K562 (cell line): Measurements from ENCODE around the gene HDAC10. TPM values are rescaled to one million over a fixed set of nuclear protein-coding genes. Genes with fewer than 3 reads are reported as not detected.

Source experiments
- ATF7 ChIP-seq: fragments of 450-650 bp; IDR thresholded peaks from 2 replicates; pipeline ENCODE4 v1.7.1; 2014; ENCODE audit warnings: mild to moderate bottlenecking, moderate library complexity
- CHD4 ChIP-seq: fragments of 200-600 bp; sonication (generic); IDR thresholded peaks from 3 replicates; pipeline ENCODE4 v1.6.1; 2012; ENCODE audit warnings: low read depth, mild to moderate bottlenecking, mixed read lengths, low read length, inconsistent platforms; ENCODE audit not compliant: insufficient read depth, insufficient replicate concordance, poor library complexity, severe bottlenecking
- ELF2 ChIP-seq: fragments of 250-450 bp; sonication (Bioruptor Pico); IDR thresholded peaks from 2 replicates; pipeline ENCODE4 v1.5.0; 2021; ENCODE audit warnings: mild to moderate bottlenecking
- KLF10 ChIP-seq: fragments of 250-450 bp; sonication (Bioruptor Pico); IDR thresholded peaks from 2 replicates; pipeline ENCODE4 v1.6.1; 2021; ENCODE audit warnings: matching md5 sums
- MTA3 ChIP-seq: fragments of 450-650 bp; formaldehyde crosslinking; IDR thresholded peaks from 2 replicates; pipeline ENCODE4 v1.6.1; 2017; ENCODE audit warnings: mild to moderate bottlenecking, borderline replicate concordance
- NFIC ChIP-seq: fragments of 450-650 bp; IDR thresholded peaks from 2 replicates; pipeline ENCODE4 v1.6.1; 2017; ENCODE audit warnings: mild to moderate bottlenecking, inconsistent platforms
- SIX5 ChIP-seq, 2 experiments: IDR thresholded peaks; 2 replicates each; pipeline ENCODE4 v1.6.1; 2011; ENCODE audit warnings: low read length in 2 of 2, borderline replicate concordance in 1 of 2, low read depth in 1 of 2, mild to moderate bottlenecking in 1 of 2, moderate library complexity in 1 of 2; ENCODE audit not compliant: insufficient read depth in 1 of 2
- TCF3 ChIP-seq: sonication (generic); formaldehyde crosslinking; IDR thresholded peaks from 2 replicates; pipeline ENCODE4 v1.4.0; 2020; ENCODE audit warnings: mild to moderate bottlenecking, missing genetic modification reagents
- ZNF57 ChIP-seq: fragments of 450-650 bp; formaldehyde crosslinking; IDR thresholded peaks from 2 replicates; pipeline ENCODE4 v1.4.0; 2020; ENCODE audit warnings: mild to moderate bottlenecking, moderate library complexity
- polyA plus RNA-seq, 8 experiments: library from polyadenylated mRNA; depleted of rRNA in 4 of 8; stranded (reverse) in 5 of 8; unstranded in 3 of 8; fragments of >200 nt; fragmentation: Nextera tagmentation in 2 of 8; fragmentation: Illumina TruSeq in 1 of 8; extraction: Ambion mirVana in 2 of 8; extraction: Trizol in 1 of 8; gene quantifications; 2 replicates each; pipeline versions ENCODE4 v1.2.1 to v1.2.3, GENCODE V29; 2011 to 2014; ENCODE audit warnings: inconsistent platforms in 1 of 8, missing spikeins in 1 of 8
- total RNA-seq, 7 experiments: library from RNA; depleted of rRNA in 6 of 7; stranded (reverse); fragments of >200 nt in 6 of 7; fragmentation: Illumina TruSeq in 2 of 7; extraction: Trizol in 2 of 7; gene quantifications; 2 replicates each; pipeline versions ENCODE4 v1.2.1 to v1.2.3, GENCODE V29; 2011 to 2021; ENCODE audit warnings: low replicate concordance in 1 of 7
- TF ChIP-seq, protein P1 (sequence below): fragments of 450-650 bp; IDR thresholded peaks from 2 replicates; pipeline ENCODE4 v1.6.1; 2016; ENCODE audit warnings: mild to moderate bottlenecking, moderate library complexity
- TF ChIP-seq, protein P2 (sequence below): fragments of 450-650 bp; IDR thresholded peaks from 2 replicates; pipeline ENCODE4 v1.6.1; 2016; ENCODE audit warnings: low read depth, mild to moderate bottlenecking, moderate library complexity
- TF ChIP-seq, protein P3 (sequence below): sonication (generic); formaldehyde crosslinking; IDR thresholded peaks from 2 replicates; pipeline ENCODE4 v1.8.0; 2022; ENCODE audit warnings: mild to moderate bottlenecking, missing genetic modification reagents, borderline replicate concordance

The HDAC10 gene
- total and polyA plus RNA-seq, 9 of the 15 experiments (the other 6 are each of a cell fraction or from before 2014, with no cell fraction given): 0.10 to 44.2 (median 6.5) TPM

DNA sequence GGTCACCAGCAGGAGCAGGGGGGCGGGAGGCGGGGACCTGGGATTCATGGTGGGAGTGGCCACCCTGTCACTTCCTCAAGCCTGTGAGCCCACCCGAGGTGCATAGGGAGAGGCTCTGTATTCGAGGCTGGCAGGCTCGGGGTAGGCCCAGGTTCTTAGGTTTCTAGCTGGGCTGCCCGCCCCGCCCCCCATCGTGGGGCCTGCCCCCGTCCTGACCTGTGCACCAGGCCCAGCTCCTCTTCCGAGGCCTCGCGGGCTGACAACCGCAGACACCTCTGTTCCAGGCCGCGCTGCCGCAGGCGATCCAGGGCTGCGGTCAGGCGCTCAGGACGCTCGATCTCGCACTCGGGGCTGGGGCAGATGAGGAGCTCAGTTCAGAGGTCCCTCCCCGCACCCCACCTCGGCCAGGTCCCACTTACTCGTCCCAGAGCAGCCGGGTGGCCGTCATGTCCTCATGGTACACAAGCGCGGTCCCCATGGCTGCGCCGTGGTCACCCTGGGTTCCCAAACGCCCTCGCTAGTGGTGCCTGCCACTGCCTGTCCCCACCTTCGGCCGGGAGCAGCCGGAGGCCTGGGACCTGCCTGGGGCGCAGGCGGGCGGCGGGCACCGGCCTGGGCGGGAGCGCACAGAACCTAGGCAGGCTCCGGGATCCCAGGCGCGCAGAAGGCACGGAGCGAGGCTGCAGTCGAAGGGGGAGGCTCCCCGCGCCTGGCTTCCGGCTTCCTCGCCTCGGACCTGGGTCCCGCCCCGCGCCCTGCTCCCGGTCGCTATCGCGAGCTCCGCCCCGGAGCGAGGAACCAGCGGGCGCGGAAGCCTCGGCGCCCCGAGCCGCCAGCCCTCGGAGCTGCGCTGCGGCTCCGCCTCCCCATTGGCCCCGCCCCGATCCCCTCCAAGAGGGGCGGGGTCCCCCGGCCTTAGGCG lies at the start of gene HDAC10 (continued):
- TF ChIP-seq, protein P1, sequence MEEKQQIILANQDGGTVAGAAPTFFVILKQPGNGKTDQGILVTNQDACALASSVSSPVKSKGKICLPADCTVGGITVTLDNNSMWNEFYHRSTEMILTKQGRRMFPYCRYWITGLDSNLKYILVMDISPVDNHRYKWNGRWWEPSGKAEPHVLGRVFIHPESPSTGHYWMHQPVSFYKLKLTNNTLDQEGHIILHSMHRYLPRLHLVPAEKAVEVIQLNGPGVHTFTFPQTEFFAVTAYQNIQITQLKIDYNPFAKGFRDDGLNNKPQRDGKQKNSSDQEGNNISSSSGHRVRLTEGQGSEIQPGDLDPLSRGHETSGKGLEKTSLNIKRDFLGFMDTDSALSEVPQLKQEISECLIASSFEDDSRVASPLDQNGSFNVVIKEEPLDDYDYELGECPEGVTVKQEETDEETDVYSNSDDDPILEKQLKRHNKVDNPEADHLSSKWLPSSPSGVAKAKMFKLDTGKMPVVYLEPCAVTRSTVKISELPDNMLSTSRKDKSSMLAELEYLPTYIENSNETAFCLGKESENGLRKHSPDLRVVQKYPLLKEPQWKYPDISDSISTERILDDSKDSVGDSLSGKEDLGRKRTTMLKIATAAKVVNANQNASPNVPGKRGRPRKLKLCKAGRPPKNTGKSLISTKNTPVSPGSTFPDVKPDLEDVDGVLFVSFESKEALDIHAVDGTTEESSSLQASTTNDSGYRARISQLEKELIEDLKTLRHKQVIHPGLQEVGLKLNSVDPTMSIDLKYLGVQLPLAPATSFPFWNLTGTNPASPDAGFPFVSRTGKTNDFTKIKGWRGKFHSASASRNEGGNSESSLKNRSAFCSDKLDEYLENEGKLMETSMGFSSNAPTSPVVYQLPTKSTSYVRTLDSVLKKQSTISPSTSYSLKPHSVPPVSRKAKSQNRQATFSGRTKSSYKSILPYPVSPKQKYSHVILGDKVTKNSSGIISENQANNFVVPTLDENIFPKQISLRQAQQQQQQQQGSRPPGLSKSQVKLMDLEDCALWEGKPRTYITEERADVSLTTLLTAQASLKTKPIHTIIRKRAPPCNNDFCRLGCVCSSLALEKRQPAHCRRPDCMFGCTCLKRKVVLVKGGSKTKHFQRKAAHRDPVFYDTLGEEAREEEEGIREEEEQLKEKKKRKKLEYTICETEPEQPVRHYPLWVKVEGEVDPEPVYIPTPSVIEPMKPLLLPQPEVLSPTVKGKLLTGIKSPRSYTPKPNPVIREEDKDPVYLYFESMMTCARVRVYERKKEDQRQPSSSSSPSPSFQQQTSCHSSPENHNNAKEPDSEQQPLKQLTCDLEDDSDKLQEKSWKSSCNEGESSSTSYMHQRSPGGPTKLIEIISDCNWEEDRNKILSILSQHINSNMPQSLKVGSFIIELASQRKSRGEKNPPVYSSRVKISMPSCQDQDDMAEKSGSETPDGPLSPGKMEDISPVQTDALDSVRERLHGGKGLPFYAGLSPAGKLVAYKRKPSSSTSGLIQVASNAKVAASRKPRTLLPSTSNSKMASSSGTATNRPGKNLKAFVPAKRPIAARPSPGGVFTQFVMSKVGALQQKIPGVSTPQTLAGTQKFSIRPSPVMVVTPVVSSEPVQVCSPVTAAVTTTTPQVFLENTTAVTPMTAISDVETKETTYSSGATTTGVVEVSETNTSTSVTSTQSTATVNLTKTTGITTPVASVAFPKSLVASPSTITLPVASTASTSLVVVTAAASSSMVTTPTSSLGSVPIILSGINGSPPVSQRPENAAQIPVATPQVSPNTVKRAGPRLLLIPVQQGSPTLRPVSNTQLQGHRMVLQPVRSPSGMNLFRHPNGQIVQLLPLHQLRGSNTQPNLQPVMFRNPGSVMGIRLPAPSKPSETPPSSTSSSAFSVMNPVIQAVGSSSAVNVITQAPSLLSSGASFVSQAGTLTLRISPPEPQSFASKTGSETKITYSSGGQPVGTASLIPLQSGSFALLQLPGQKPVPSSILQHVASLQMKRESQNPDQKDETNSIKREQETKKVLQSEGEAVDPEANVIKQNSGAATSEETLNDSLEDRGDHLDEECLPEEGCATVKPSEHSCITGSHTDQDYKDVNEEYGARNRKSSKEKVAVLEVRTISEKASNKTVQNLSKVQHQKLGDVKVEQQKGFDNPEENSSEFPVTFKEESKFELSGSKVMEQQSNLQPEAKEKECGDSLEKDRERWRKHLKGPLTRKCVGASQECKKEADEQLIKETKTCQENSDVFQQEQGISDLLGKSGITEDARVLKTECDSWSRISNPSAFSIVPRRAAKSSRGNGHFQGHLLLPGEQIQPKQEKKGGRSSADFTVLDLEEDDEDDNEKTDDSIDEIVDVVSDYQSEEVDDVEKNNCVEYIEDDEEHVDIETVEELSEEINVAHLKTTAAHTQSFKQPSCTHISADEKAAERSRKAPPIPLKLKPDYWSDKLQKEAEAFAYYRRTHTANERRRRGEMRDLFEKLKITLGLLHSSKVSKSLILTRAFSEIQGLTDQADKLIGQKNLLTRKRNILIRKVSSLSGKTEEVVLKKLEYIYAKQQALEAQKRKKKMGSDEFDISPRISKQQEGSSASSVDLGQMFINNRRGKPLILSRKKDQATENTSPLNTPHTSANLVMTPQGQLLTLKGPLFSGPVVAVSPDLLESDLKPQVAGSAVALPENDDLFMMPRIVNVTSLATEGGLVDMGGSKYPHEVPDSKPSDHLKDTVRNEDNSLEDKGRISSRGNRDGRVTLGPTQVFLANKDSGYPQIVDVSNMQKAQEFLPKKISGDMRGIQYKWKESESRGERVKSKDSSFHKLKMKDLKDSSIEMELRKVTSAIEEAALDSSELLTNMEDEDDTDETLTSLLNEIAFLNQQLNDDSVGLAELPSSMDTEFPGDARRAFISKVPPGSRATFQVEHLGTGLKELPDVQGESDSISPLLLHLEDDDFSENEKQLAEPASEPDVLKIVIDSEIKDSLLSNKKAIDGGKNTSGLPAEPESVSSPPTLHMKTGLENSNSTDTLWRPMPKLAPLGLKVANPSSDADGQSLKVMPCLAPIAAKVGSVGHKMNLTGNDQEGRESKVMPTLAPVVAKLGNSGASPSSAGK: peak; percentile 65; the same call in 1 of the 2 replicates
- TF ChIP-seq KLF10 (CRISPR knock-in tag) (no peak), CHD4 (no peak), SIX5 (IDR thresholded peaks at IDR 0.05; ENCODE audit: borderline replicate concordance in 1 of 2, insufficient read depth in 1 of 2, low read depth in 1 of 2, low read length in 2 of 2) (no peak), ATF7 (peak; percentile 29; the same call in 1 of the 2 replicates), NFIC (no peak), TCF3 (CRISPR knock-in tag) (no peak), MTA3 (peak; percentile 30; the same call in 1 of the 2 replicates), ELF2 (CRISPR knock-in tag) (peak; percentile 76), ZNF57 (CRISPR knock-in tag) (no peak)
- TF ChIP-seq, protein P2, sequence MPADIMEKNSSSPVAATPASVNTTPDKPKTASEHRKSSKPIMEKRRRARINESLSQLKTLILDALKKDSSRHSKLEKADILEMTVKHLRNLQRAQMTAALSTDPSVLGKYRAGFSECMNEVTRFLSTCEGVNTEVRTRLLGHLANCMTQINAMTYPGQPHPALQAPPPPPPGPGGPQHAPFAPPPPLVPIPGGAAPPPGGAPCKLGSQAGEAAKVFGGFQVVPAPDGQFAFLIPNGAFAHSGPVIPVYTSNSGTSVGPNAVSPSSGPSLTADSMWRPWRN: no peak
- TF ChIP-seq, protein P3, sequence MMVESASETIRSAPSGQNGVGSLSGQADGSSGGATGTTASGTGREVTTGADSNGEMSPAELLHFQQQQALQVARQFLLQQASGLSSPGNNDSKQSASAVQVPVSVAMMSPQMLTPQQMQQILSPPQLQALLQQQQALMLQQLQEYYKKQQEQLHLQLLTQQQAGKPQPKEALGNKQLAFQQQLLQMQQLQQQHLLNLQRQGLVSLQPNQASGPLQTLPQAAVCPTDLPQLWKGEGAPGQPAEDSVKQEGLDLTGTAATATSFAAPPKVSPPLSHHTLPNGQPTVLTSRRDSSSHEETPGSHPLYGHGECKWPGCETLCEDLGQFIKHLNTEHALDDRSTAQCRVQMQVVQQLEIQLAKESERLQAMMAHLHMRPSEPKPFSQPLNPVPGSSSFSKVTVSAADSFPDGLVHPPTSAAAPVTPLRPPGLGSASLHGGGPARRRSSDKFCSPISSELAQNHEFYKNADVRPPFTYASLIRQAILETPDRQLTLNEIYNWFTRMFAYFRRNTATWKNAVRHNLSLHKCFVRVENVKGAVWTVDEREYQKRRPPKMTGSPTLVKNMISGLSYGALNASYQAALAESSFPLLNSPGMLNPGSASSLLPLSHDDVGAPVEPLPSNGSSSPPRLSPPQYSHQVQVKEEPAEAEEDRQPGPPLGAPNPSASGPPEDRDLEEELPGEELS: no peak
